MCF 10A (cell line): ENCODE measurements around the gene MOBP. TPM values are rescaled to one million over a fixed set of nuclear protein-coding genes. Genes with fewer than 3 reads are reported as not detected.
A peak's percentile ranks its signal among the peaks of the same experiment; 100 is the strongest.

Experiments used
- BruUV-seq: library from RNA; stranded (reverse); fragments of 400-500 nt; replicated peaks from 2 replicates; lab custom pipeline; 2021; lab: Mats Ljungman, UMichigan
- CTCF ChIA-PET: fragments of 300-600 bp; sonication (Branson Sonifier 250); formaldehyde crosslinking; extraction: SDS; loops from one replicate; lab custom pipeline; 2021; ENCODE audit warnings: antibody characterized with exemption, inconsistent platforms; lab: Yijun Ruan, JAX
- POLR2A ChIA-PET: fragments of 300-600, 350-650 bp; sonication (Branson Sonifier 250); formaldehyde crosslinking; extraction: SDS; loops from one replicate; lab custom pipeline; 2020; ENCODE audit warnings: antibody characterized with exemption, inconsistent platforms; lab: Yijun Ruan, JAX
- DNase-seq: peaks from one replicate; pipeline ENCODE4 v3.0.0-alpha.2; 2018; ENCODE audit not compliant: unreplicated experiment
- H3K27ac Mint-ChIP-seq: one replicate; pipeline ENCODE4 v1.8.0; 2022; ENCODE audit warnings: mild to moderate bottlenecking, low read depth, mixed read lengths; ENCODE audit not compliant: unreplicated experiment
- H3K27me3 Mint-ChIP-seq: one replicate; pipeline ENCODE4 v1.8.0; 2022; ENCODE audit warnings: mixed read lengths; ENCODE audit not compliant: insufficient read depth, unreplicated experiment
- H3K36me3 Mint-ChIP-seq: one replicate; pipeline ENCODE4 v1.8.0; 2022; ENCODE audit warnings: mild to moderate bottlenecking, moderate library complexity, mixed read lengths; ENCODE audit not compliant: insufficient read depth, unreplicated experiment
- H3K4me1 Mint-ChIP-seq: one replicate; pipeline ENCODE4 v1.8.0; 2022; ENCODE audit warnings: mixed read lengths; ENCODE audit not compliant: insufficient read depth, unreplicated experiment
- H3K4me3 Mint-ChIP-seq: one replicate; pipeline ENCODE4 v1.8.0; 2022; ENCODE audit warnings: mild to moderate bottlenecking, moderate library complexity, mixed read lengths; ENCODE audit not compliant: unreplicated experiment
- H3K9me3 Mint-ChIP-seq: one replicate; pipeline ENCODE4 v1.8.0; 2022; ENCODE audit warnings: mixed read lengths; ENCODE audit not compliant: unreplicated experiment
- CTCF ChIP-seq: fragments of 200-600 bp; IDR thresholded peaks from one replicate; pipeline ENCODE4 v1.8.0; 2022; ENCODE audit warnings: antibody characterized with exemption, mild to moderate bottlenecking; ENCODE audit not compliant: unreplicated experiment
- intact Hi-C: fragments of 100-400 bp; cut with micrococcal nuclease; formaldehyde crosslinking; loops from 2 replicates; pipeline ENCODE4 v1.14.1; 2022
- total RNA-seq: library from RNA; stranded (reverse); gene quantifications from 2 replicates; pipeline ENCODE4 v1.2.3, GENCODE V29; 2022

The MOBP gene
- total RNA-seq, 1 experiment from 2014 or later = 0.21 TPM

DNA sequence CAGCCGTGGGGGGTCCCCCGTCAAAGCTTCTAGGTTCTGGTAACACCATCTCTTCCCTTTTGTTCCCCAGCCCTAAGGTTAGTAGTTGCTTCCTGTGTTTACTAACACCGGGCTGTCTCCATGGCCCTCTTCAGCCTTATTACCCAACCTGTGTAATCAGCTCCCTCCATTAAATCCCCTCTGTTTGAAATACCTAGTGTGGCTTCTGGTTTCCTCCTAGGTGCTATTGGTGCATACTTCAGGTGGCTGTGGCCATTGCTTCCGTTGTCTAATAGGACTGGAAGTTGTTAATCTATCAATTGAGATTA lies 35.3 kb downstream of the MOBP start:
- no peak overlapping the region for H3K27ac Mint-ChIP-seq
- H3K4me3 Mint-ChIP-seq = no peak overlapping the region
- H3K4me1 Mint-ChIP-seq = peaks cover 6% of the 10 kb centered on the region
- intact Hi-C loops = no loop called here
- ChIA-PET POLR2A (no interaction called here), CTCF (interaction anchor here (1.5 kb wide), 1 partner anchor 55 kb away, joined by 3 read pairs; no protein-coding TSS in a partner anchor)
- no peak for TF ChIP-seq CTCF
- peaks cover 45% of the 10 kb centered on the region for H3K27me3 Mint-ChIP-seq
- no TSS peak for BruUV-seq
- no peaks in the 10 kb centered on the region for H3K36me3 Mint-ChIP-seq
- DNase-seq = no peak
- H3K9me3 Mint-ChIP-seq = no peaks in the 10 kb centered on the region

GRCh38 chr3:39505866-39506742 lies 38.6 kb downstream of the MOBP start:
- no peak for DNase-seq
- Mint-ChIP-seq H3K36me3 (no peaks in the 10 kb centered on the region), H3K27me3 (peaks cover 15% of the 10 kb centered on the region), H3K4me3 (no peak overlapping the region), H3K9me3 (no peaks in the 10 kb centered on the region), H3K27ac (no peak overlapping the region), H3K4me1 (no peaks in the 10 kb centered on the region)
- no TSS peak for BruUV-seq
- intact Hi-C loops = no loop called here
- no peak for TF ChIP-seq CTCF
- POLR2A ChIA-PET = no interaction called here
- CTCF ChIA-PET = interaction anchor here (1.6 to 4.3 kb wide), 2 partner anchors 7 to 59 kb away, joined by 8 to 36 read pairs; no protein-coding TSS in a partner anchor

DNA sequence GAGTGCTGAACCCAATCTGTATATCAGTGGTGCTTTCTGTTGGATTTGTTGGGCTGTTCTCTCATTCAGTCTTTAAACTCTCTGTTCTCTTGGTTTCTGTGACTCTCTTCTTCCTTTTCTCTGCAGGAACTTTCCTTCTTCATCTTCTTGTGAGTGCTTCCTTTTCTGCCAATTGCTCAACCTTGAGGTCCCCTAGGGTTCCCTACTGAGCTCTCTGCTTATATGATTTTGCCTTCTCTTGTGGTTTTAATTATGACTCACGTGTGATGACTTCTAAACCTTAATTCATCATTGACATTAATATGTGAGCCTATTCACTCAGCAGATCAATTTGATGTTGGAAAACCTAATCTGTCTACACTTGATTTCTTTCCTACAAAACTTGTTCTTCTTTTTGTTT lies 39.4 kb downstream of the MOBP start:
- peaks cover 10% of the 10 kb centered on the region for H3K27me3 Mint-ChIP-seq
- H3K27ac Mint-ChIP-seq = no peak overlapping the region
- no peaks in the 10 kb centered on the region for H3K36me3 Mint-ChIP-seq
- no peak overlapping the region for H3K4me3 Mint-ChIP-seq
- intact Hi-C loops = no loop called here
- DNase-seq = peak; percentile 24
- CTCF ChIA-PET = interaction anchor here (0.6 to 4.3 kb wide), 4 partner anchors 8 to 685 kb away, joined by 3 to 36 read pairs (median 3); no protein-coding TSS in a partner anchor
- no peak for TF ChIP-seq CTCF
- no peaks in the 10 kb centered on the region for H3K4me1 Mint-ChIP-seq
- no TSS peak for BruUV-seq
- POLR2A ChIA-PET = no interaction called here
- H3K9me3 Mint-ChIP-seq = no peaks in the 10 kb centered on the region

DNA sequence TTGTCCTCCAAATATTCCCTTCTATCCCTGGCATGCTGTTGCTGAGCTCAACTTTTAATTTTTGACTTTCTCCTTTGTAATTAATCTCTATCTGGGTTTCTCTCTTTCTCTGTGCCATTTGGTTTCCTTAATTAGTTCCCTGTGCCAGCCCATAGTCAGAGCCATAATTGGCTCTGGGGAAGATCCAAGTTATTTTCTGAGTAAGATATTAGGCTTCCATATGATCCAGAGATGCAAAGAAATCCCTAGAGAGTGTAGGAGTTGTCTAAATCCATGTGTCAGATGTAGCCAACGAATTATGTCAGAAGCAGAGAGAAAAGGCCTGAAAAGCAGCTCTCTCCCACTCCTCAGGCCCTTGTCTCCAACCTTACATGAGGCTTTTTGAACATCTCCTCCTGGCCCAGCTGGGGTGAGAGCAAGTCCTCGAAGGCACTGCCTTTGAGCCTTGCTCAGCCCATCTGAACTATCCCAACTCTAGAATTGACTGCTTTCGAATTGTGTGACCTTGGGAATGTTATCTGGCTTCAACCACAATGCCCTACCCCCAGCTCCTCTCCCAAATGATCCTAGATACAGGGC lies 46.4 kb downstream of the MOBP start:
- Mint-ChIP-seq H3K36me3 (peaks cover 7% of the 10 kb centered on the region), H3K27me3 (peaks cover 8% of the 10 kb centered on the region), H3K4me1 (no peaks in the 10 kb centered on the region), H3K27ac (no peak overlapping the region), H3K9me3 (no peaks in the 10 kb centered on the region), H3K4me3 (no peak overlapping the region)
- CTCF ChIA-PET = interaction anchor here (0.8 to 1.3 kb wide), 3 partner anchors 13 to 66 kb away, joined by 3 to 8 read pairs (median 3); no protein-coding TSS in a partner anchor
- DNase-seq = no peak
- intact Hi-C loops = no loop called here
- no TSS peak for BruUV-seq
- no peak for TF ChIP-seq CTCF
- POLR2A ChIA-PET = no interaction called here
